RWPE1 (cell line): Measurements from ENCODE around the gene APOLD1.

Experiments
- CTCF ChIA-PET: fragments of 350-600 bp; sonication (Branson Sonifier 250); formaldehyde crosslinking; extraction: SDS; loops from one replicate; lab custom pipeline; 2021; lab: Yijun Ruan, JAX
- POLR2A ChIA-PET: fragments of 400-600 bp; formaldehyde crosslinking; extraction: SDS; loops from one replicate; lab custom pipeline; 2020; ENCODE audit warnings: antibody characterized with exemption; ENCODE audit not compliant: low non-redundant PET; lab: Yijun Ruan, JAX
- DNase-seq: peaks from one replicate; pipeline ENCODE4 v3.0.0; 2012; ENCODE audit warnings: low spot score
- H3K27ac ChIP-seq: fragments of 450-650 bp; 2 replicates; pipeline ENCODE4 v1.5.1; 2017
- CTCF ChIP-seq: fragments of 450-650 bp; conservative IDR thresholded peaks from 2 replicates; pipeline ENCODE4 v1.5.1; 2017; ENCODE audit warnings: low read depth, mild to moderate bottlenecking

APOLD1 gene

GRCh38 chr12:12747278-12747677 lies 38.2 kb upstream of the APOLD1 start:
- POLR2A ChIA-PET, result no interaction called here
- CTCF ChIA-PET, result interaction anchor here (2.3 kb wide), 1 partner anchor 10 kb away, joined by 12 read pairs; no protein-coding TSS in a partner anchor
- no peak overlapping the region for H3K27ac ChIP-seq
- TF ChIP-seq CTCF, result no peak
- no peak for DNase-seq

GRCh38 chr12:12748044-12748443 lies 37.4 kb upstream of the APOLD1 start:
- no peak for TF ChIP-seq CTCF
- POLR2A ChIA-PET, result no interaction called here
- no peak for DNase-seq
- H3K27ac ChIP-seq, result no peak overlapping the region
- CTCF ChIA-PET, result interaction anchor here (0.7 to 2.3 kb wide), 2 partner anchors 11 to 59 kb away, joined by 4 to 12 read pairs; no protein-coding TSS in a partner anchor

- DNase-seq, result no peak
- H3K27ac ChIP-seq, result no peak overlapping the region
- TF ChIP-seq CTCF, result no peak
- POLR2A ChIA-PET, result no interaction called here
- CTCF ChIA-PET, result interaction anchor here (2.3 kb wide), 1 partner anchor 13 kb away, joined by 12 read pairs; no protein-coding TSS in a partner anchor
Observed at GRCh38 chr12:12749433-12749832, 36.0 kb upstream of the APOLD1 start.

- ChIA-PET POLR2A (no interaction called here), CTCF (interaction anchor here (0.5 to 0.6 kb wide), 2 partner anchors 63 to 85 kb away, joined by 3 read pairs; no protein-coding TSS in a partner anchor)
- DNase-seq, result no peak
- H3K27ac ChIP-seq, result no peak overlapping the region
- no peak for TF ChIP-seq CTCF
Observed at GRCh38 chr12:12755923-12756322, 29.5 kb upstream of the APOLD1 start.

- ChIA-PET POLR2A (no interaction called here), CTCF (no interaction called here)
- DNase-seq, result no peak
- TF ChIP-seq CTCF, result no peak
- no peak overlapping the region for H3K27ac ChIP-seq
Observed at GRCh38 chr12:12757121-12757520, 28.3 kb upstream of the APOLD1 start.

GRCh38 chr12:12759234-12759915 lies 26.1 kb upstream of the APOLD1 start:
- CTCF ChIA-PET, result no interaction called here
- no peak overlapping the region for H3K27ac ChIP-seq
- POLR2A ChIA-PET, result no interaction called here

More at GRCh38 chr12:12759234-12759915, 26.1 kb upstream of the APOLD1 start:
- no peak for TF ChIP-seq CTCF
- DNase-seq, result no peak
